Fibroblast of skin of left biceps (primary cell): ENCODE measurements around the gene STT3B.
"Not testable (repeated sequence)": the region's sequence is repeated elsewhere in the genome, so short reads cannot be mapped to it uniquely, and the experiment has no call there.

Experiments
- DNase-seq, 2 experiments: peaks; one replicate each; pipeline ENCODE4 v3.0.0-alpha.2; 2013; ENCODE audit warnings: low read depth in 2 of 2

The STT3B gene

GRCh38 chr3:31532587-31533168 is at the start of gene STT3B:
Gene STT3B (plus strand): TSS chr3:31532925. CDS start chr3:31532999, 74 bp downstream.
- peak; percentile 68 to 69 for DNase-seq

DNA sequence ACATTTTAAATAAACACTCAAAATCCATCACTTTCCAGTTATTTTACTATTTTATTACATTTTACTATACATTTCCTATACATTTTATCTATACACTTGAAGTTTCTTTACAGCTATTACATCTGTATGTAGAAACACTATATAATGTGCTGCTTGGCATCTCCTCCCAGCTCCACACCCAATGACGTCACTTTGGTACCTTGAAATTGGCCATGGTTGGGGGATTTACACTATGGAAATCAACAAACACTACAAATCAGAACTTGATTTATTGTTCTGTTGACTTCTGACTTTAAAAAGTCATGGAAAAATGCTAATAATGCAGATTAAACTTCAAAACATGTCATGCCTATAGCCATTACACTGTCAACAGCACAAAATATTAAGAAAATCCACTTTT is 48.9 kb upstream of the STT3B start:
- DNase-seq: no peak

- DNase-seq: no peak
Observed at GRCh38 chr3:31485196-31485595, 47.5 kb upstream of the STT3B start.

DNA sequence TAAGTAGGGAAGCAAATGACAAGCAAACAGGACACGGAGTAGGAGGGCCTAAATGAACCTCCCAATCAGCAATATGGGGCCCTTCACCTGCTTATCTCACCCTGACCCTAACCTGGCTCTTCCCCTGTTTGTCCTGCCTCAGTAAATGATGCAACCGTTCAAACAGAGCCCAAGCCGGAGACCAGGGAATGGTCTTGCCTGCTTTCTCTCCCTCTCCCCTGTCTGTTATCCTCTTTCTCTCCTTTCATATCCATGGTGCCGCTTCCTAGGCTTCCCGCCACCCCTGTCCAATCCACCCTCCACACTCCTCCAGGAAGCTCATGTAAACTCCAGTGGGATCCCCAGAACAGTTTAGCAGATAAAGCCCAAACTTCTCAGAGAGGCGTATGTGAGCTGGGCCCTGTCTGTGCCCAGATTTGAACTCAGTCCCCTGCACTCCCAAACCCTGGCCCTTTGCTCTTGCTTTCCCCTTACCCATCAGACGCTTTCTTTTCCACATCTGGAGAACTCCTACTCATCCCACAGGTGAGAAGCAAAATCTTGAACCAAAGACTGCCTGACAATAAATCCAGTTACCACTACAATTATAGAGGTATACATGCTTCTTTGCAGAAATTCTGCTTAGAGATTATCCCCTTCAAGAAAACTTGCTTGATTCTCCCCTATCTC is 45.7 kb upstream of the STT3B start:
- no peak for DNase-seq

GRCh38 chr3:31488475-31489017 is 44.2 kb upstream of the STT3B start:
- DNase-seq: no peak

DNA sequence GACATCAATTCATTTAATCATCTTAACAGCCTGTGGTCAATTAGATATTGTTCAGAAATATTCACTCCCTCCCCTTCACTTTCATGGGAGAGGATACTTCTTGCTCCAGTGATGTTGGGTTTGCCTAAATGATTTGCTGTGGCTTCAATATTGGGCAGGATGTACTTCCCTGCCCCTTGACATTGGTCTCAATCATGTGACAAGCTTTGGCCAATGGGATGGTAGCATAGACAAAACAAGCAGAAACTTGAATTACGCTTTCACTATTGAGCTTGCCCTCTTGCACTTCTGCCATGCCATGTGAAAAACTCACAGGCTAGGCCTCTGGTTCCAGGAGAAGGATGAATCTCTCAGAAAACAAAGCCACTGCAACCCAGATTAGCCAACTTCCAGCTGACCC is 42.2 kb upstream of the STT3B start:
- DNase-seq: no peak

DNA sequence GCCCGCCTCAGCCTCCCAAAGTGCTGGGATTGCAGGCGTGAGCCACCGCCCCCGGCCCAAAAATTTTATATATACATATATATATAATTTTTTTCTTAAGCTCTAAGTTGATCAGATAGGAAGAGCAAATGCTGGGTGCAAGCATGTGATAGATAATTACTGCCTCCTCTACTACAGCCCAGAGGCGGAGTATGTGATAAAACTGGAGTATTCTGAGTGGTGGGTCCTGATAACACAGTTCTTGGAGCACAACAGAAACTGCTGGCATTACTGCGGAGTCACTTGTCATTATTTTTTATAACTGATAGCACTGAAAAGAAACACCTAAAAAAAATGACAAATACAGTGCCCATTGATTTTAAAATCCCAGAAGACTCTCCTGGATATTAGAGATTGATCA is 41.1 kb upstream of the STT3B start:
- DNase-seq: no peak

GRCh38 chr3:31493149-31493548 is 39.6 kb upstream of the STT3B start:
- no peak for DNase-seq

GRCh38 chr3:31495971-31496665 is 36.6 kb upstream of the STT3B start:
- DNase-seq: no peak

GRCh38 chr3:31498791-31499190 is 33.9 kb upstream of the STT3B start:
- DNase-seq: no peak

DNA sequence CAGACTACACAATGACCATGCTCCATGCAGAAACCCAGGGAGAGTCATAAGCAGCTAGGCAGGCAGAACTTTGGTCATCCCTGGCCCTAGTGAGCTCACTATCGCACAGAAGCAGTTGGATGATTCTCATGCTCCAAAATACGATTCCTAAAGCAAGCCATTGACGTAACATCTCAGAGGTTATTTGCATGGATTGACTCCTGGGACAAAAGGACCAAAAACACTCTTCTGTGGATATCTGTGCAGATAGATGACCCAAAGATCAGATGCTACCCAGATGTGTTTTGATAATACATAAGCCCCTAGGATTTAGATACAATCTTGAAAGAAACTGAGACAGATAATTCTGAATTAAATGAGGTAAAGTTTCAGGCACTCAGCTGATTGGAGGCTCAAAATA is 33.4 kb upstream of the STT3B start:
- no peak for DNase-seq

- no peak for DNase-seq
Observed at GRCh38 chr3:31502803-31503221, 29.9 kb upstream of the STT3B start.

DNA sequence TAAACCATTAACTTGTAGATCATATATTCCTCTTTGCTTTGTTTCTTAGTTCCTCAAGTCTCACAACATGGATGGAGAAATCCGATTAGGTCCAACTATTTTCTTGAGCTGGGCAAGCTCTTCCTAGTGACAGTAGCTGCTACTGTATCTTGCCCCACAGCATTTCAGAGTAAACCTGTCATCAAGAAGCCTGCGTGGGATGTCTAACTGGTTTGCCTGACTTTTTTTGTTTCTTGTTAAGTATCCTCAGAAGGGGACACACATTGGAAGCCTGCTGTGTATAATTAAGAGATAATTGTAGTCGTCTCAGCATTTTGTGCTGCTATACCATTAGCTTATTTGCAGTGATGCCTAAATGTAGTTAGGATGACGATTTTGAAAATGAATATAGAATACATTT is 29.3 kb upstream of the STT3B start:
- no peak for DNase-seq

DNA sequence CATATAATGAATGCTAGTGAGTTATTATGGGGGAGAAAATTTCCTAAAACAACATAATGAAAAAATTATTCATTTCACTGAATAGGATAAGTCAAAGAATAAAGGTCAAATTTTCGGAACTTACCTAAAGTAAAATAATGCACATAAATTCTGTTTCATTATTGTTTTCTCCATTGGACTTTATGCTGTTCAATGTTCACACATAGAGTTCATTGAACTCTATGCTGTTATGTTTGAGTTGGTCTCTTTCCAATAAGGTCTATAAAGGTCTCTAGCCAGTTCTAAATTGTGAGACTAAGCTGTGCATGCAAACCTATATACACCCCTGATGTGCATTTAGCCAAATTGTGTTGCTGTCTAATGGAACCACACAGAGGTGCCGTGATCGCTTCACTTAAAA is 28.5 kb upstream of the STT3B start:
- no peak for DNase-seq

DNA sequence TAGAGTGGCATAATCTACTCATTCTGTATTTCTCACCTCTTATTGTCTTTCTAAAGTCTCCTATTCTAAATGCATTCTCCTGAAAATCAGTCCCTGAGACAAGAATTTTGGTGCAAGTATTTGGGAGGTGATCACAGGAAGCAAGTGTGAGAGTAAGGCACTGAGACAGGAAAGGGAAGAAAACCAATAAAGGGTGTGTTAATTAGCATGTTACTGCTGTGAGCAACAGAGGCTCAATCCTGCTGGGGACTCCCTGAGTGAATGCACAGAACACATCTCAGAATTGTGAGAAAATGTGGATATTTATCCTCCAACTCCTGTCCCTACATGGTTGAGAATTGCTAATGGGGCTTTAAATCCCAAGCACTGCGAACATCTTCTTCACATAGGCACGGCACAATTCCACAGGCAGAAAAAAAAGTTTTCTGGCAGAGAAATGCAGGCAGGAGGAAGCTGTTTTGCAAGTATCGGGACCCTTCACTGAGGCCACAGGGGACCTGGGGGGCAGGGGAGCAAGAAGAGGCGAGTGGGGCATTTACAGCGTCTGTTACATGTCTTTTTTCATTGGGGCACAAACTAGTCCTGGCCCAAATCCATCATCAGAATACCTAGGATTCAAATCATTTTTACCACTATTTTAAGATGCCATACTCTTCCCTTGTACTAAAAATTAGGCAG is 27.2 kb upstream of the STT3B start:
- DNase-seq: no peak

DNA sequence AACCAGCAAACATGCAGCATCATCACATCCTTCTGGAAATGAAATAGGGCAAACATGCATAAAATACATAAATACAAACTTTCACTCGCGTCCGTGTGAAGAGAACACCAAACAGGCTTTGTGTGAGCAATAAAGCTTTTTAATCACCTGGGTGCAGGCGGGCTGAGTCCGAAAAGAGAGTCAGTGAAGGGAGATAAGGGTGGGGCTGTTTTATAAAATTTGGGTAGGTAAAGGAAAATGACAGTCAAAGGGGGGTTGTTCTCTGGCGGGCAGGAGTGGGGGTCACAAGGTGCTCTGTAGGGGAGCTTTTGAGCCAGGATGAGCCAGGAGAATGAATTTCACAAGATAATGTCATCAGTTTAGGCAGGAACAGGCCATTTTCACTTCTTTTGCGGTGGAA is 26.2 kb upstream of the STT3B start:
- not testable (repeated sequence) for DNase-seq

DNA sequence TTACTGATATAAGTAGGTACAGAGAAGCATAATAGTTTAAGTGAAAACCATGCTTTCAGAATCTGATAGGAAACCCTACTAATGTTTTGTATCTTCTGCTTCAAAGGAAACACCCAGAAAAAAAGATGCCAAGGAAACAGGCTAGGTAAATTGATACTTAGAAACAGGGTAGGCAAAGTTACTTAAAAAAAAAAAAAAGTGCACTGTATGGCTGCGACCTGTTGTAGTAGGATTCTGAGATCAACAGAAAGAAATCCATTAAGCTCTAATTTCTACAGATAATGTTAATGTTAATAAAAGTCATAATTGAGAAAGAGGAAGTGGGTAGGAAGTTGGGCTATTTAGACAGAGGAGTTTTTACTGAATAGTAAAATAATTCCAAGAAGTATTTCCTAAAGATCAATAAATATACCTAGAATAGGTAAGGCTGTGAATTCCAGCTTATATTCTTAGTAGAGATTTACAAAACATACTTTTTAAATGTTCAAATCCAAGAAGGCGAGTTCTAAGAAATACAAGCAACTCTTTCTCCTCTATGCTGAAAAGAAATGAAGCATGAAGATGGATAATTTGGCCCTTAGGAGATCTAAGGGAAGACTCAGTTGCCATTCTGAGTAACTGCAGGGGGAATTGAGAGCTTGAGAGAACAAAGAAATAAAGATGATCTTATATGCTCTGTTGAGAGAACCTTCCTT is 24.1 kb upstream of the STT3B start:
- DNase-seq: no peak

DNA sequence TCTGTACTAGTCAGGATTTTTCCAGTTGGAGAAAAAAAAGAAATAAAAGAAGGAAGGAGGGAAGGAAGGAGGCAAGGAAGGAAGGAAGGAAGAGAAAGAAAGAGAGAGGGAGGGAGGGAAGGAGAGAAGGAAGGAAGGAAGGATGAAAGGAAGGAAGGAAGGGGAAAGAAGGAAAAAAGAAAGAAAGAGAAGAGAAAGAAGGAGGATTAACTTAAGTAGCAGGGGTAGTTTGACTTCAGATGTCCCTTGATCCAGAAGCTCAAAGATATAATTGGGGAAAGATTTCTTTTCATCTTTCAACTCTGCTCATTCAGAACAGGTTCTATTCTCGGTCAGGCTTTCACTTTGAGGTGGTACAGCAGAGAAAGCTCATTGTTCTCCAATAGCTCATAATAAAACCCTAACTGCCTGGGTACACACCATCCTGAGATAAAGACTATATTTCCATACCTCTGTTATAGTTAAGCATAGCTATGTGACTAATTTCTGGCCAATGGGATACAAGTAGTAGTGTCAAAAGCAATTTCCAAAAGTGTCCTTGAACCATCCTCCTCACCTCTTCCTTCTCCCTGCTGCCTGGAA is 23.5 kb upstream of the STT3B start:
- DNase-seq: no peak

GRCh38 chr3:31514570-31514969 is 18.2 kb upstream of the STT3B start:
- DNase-seq: no peak

DNA sequence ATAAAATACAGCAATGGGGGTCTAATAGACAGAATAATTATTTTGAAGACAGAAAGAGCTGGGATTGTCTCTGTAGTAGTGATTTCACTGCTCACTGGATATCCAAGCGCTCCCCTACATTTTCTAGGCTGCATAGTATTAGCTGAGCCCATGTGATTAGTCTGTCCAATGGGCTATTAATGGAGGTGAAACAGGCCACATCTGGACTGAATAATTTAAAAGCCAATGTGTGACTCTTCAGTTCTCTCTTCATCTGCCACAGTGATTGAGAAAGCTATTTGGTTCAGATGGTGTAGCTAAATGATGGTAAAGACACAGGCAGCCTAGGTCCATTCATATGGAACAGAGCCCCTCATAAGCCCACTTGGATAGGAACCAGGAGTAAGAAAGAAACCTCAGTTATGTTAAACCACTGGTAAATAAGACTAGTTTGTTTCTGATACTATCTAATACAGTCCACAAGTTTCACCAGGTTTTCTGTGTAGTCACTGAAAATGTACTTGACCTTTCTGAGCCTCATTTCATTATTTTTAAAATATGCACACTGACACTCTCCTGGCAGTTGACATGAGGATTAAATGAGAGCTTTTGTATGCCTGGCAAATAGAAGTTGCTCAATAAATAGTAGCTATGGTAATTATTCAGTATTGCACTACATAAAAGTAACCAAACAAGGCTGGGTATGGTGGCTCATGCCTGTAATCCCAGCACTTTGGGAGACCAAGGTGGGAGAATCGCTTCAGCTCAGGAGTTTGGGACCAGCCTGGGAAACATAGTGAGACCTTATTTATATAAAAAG is 17.0 kb upstream of the STT3B start:
- no peak for DNase-seq

- no peak for DNase-seq
Observed at GRCh38 chr3:31516757-31517156, 16.0 kb upstream of the STT3B start.
